Hypothalamus (tissue), 51 donors: ENCODE data around the gene APEX1.
A peak's percentile ranks its signal among the peaks of the same experiment; 100 is the strongest.
"Not testable (repeated sequence)": the region's sequence is repeated elsewhere in the genome, so short reads cannot be mapped to it uniquely, and the experiment has no call there.

Experiments used
- DNase-seq, 51 donors: peaks; one replicate each; lab custom pipeline; 2025; lab: John Stamatoyannopoulos, UW

APEX1 gene

DNA sequence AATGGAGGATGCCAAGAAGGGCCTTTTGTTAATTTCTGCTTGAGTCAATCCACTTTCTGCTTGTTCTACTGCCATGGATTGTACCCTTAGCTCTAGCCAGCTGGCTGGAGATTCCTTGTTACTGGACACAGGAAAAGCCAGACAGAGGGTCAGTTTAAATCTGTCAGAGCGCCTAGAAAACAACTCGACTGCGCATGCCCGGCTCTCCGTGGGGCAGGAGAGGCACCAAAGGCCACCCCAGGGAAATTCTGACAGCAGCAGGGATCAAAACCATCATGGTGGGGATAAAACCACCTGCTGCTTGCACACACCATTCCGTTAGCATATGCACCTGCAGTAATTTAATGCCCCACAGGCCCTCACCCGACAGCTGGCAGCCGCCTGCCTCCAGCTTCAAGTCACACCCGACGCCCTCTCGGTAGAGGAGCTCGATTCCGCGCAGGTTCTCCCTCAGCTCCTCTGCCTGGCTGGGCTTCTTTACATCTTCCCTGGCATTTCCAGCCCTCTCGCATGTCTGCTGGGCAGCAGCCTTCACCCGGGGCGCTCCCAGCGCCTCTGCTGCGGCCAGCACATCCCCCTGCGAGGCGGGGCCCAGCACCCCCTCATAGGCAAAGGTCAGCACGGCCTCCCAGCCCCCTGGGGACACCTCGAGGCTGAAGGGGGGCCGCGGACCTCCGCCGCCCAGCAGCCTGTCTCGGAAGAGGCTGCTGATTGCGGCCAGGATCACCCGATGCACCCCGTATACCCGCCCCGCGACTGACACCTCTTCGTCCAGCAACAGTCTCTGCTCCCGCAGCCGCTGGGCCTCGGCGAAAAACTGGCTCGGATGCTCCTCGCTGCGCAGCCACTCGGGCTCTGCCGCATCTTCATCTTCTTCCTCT, 20.1 kb upstream of the APEX1 start:
- DNase-seq, result peak in 47 of 51 donors; percentile 19 to 82 (median 66)

DNA sequence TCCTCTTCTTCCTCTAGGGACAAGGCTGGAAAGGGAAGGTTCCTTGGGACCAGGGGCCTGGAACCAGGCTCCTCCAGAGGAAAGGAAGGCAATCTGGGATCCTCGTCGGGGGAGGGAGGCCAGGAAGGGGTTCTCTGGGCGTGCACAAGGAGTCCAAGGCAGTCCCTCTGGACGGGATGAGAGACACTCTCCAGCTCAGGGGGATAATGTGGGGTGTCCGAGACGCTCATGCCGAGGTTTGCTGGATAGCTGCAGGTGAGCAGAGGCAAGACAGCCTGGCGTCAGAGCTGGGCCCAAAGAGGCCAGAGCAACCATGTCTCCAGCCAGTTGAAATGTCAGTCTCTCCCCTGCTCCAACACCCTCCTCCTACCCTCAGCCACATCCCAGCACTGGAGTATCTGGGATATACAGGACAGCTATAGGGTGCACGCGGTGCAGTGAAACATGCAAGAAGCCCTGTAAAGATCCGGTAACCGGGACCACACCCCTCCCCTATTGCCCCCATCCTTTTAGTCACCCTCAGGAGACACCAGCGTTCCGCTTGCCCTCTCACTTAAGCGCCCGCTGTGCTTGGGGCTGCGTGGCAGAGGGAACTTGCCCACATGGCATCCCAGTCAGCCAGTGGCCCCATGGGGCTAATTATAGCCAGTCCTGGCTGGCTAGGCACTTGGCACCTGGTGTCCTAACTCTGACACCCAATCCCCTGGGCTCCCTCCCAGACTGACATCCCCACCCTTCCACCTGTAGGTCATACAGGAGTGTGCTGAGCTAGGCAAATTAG, 19.3 kb upstream of the APEX1 start, which contains the start of gene KLHL33:
TSS of gene KLHL33 (minus strand) at position 585 of the 781 bp plus-strand sequence. CDS start at position 230, 355 bp downstream.
- peak in 1 of 51 donors; percentile 5 for DNase-seq

DNA sequence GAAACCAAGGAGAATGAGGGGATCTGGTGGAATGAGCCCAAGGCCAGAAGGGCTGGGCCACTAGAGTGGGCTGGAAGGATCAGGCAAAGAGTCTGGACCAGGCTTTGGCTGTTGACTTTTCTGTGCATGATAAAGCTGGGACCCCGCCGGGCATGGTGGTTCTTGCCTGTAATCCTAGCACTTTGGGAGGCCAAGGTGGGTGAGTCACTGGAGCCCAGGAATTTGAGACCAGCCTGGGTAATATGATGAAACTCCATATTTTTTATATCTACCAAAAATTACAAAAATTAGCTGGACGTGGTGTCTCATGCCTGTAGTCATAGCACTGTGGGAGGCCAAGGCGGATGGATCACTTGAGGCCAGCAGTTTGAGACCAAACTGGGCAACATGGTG, 18.7 kb upstream of the APEX1 start:
- DNase-seq, result no peak

DNA sequence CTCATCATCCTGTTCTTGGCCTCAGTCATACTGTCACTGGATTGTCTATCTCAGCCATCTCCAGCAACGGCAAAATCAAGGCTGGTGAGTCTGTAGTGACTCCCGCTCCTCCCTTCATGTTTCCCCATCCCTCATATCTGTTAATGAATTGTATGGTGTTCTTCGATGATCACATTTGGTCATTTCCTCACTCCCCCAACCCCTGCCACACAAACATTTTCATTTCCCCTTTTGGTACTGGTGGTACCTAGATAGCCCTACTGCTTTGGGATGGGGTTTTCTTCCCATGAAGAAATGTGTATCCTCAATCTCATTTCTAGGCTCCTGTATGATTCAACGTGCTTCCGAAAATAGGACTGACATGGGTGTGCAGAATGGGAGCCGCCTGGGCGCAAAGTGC, 16.4 kb upstream of the APEX1 start:
- no peak for DNase-seq

DNA sequence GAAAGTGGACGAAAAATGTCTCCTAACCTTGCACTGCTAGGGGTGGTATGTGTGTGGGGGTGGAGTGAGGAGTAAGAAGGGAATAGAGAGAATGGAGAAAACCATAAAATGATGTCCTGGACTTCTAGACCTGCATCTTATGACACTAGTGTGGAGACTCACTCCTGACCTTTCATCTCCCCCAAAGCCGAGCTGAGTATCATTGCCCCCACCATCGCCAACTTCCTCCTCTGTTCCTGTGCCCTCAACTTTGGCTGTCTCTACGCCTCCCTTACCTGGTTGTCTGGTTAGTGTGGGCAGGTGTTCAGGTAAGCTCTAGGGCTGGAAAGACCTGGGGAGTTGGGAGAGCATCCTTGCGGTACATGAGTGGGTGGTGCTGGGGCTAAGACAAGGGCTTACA, 14.6 kb upstream of the APEX1 start:
- DNase-seq, result no peak

DNA sequence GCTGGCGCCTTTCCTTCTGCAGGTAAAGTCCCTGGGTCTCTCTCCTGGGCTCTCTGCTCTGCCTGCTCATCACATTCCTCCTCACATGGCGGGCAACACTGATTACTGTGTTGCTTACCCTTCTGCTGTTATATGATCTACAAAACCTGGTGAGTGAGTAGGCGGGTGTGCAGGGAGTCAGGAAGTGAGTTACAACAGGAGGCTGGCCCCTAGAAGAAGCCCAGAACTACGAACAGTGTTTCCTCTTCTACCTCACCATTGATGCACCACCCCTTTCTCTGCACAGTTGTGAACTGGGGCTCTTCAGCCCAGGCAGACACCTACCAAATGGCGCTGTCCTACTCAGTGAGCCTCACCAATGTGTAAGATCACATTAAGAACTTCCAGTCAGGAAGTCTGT, 14.1 kb upstream of the APEX1 start:
- no peak for DNase-seq

DNA sequence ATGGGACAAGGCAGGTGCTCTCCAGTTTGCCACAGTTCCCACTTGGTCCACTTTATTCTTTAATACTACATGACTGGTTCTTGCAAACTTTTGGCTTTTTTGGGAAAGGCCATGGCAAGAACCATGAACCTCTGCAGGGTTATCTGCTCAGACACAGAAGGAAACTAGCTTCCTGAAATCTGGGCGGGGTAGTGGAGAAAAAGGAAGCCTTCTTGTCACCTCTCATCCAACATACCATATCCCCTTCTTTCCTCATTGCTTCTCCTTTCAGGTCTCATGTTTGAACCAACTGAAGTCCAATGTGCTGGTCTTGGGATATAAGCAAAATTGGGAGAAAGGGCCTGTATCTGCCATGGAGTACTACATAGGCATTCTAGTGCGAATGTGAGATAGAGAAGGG, 13.6 kb upstream of the APEX1 start:
- no peak for DNase-seq

DNA sequence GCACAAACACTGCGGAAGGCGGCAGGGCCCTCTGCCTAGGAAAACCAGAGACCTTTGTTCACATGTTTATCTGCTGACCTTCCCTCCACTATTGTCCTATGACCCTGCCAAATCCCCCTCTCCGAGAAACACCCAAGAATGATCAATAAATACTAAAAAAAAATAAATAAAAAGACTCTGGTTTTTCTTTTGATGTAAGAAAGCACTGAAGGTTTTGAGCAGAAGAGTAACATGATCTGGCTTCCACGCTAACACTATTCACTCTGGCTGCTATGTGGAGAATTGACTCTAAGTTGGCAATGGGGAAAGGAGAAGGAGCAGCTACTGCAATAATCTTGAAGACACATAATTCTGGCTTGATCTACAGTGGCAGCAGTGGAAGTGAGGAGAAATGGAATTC, 11.4 kb upstream of the APEX1 start:
- not testable (repeated sequence) for DNase-seq

DNA sequence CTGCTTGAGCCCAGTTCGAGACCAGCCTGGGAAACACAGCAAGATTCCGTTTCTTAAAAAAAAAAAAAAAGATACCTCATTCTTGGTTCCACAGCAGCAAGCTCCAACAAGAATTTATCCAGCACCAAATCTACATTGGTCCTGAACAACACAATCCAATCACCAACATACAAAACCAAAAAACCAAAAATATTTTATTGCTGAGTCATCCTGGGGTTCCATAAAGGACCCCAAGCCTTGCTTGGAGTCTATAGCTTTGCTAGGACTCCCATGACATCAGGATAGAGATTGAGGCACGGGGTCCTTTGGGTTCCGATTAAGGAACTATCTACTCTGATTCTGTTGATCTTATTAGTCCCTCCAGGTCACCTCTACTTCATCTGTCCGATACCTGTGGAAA, 8.1 kb upstream of the APEX1 start:
- no peak for DNase-seq

DNA sequence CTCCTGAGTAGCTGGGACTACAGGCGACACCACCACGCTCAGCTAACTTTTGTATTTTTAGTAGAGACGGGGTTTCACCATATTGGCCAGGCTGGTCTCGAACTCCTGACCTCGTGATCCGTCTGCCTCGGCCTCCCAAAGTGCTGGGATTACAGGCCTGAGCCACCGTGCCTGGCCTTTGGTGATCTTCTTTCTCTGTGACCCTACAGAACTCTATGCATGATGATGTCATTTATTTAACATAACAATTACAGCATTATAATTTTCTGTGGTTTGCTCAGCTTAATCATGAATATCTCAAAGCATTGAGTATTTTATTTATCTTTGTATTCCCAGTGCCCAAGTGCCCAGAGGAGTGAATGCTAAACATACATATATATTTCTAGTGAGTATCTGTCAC, 2.2 kb upstream of the APEX1 start:
- DNase-seq, result not testable (repeated sequence)

DNA sequence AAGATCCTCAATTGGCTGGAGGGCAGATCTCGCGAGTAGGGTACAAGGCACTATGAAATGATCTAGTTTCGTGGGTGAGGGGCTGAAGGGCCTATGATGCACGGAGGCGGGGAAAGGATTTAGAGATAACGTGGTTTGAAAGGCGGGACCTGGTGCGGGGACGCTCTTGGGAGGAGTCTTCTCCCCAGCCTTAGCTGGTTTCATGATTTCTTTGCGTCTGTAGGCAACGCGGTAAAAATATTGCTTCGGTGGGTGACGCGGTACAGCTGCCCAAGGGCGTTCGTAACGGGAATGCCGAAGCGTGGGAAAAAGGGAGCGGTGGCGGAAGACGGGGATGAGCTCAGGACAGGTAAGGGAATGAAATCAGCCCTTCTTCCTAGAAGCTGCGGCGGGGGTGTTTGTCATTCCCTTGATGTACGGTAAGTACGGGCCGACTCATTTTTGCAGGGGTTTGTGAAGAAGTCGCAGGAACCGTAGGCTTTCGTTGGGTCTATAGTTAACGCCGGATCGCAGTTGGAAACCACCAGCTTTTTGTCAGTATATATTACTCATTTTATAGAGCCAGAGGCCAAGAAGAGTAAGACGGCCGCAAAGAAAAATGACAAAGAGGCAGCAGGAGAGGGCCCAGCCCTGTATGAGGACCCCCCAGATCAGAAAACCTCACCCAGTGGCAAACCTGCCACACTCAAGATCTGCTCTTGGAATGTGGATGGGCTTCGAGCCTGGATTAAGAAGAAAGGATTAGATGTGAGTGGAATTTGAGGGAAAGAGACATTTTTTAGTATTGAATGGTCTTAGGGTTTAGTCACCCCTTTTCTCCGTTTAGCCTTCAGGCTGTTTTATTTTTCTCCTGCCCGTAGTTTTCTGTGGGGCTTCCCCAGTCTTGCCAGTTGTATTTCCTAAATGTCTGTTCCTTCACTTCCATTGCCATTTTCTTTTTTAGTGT, 602 bp downstream of the APEX1 start:
- peak in 10 of 51 donors; percentile 45 to 74 (median 63) for DNase-seq

DNA sequence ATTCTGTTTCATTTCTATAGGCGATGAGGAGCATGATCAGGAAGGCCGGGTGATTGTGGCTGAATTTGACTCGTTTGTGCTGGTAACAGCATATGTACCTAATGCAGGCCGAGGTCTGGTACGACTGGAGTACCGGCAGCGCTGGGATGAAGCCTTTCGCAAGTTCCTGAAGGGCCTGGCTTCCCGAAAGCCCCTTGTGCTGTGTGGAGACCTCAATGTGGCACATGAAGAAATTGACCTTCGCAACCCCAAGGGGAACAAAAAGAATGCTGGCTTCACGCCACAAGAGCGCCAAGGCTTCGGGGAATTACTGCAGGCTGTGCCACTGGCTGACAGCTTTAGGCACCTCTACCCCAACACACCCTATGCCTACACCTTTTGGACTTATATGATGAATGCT, 1.9 kb downstream of the APEX1 start:
- peak in 1 of 51 donors; percentile 1 for DNase-seq

DNA sequence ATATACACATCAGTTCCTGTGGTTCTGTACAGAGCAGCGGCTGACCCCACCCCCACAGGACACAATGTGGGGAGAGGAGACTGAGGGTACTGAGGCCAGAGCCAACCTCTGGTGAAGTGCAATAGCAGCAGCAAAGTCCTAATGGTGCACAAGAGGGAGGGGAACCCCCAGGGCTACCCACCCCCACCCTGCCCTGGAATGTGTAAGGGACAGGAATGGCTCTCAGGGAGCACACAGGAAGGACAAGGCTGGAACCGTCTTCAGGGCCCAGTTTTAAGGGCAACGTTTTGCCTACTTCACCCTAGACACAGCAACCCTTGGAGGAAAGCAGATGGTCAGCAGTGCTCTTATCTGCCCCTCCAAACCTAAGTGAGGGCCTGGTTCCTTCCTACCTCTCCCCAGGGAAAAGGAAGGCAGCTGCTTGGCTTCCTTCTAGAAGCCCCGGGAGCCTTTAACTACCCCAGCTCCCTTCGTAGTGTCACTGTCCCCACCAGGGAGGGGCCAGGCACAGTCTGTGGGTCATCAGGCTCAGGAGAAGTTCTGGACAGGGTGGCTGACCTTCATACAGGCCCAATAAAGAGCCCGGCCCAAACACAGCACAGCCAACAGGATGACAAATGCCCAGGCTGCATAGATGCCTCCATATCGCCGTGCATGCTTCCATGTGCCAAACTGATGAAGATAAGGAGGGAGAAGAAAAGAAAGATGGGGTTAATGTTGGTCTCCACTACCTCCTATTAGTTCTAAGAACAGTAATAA, 3.2 kb downstream of the APEX1 start:
- DNase-seq, result no peak

DNA sequence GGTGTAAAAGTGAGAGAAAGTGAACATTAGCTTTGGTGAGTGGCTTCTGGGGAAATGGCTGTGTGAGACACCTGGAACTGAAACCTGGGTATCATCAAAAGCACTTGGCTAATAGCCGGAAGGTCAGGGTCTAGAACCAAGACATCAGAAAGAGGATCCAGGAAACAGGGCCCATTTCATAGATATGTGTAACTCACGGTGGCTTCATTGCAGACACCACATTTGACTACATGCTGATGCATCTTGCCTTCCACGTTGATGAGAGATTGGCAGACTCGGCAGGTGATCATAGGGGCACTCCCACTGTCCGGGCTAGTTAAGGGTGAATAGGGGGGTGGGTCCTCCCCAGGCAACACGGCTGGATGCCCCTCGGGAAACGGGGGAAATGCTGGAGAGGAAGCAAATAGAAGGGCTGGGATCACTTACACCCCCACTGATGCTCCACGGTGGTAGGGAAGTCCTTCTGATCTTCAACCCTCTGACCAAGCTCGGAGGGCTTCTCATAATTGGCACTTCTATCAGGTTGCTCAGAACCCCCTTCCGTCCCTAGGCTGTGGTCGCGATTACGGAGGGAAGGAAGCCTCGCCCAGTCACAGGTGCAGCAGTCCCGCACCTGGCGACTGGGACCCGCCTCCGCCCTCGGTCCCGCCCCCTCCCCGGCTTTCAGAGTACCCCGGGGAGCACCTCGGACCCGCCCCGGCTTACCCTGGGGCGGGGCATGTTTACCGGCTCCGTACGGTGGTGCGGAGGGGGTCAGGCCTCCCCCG, 5.6 kb downstream of the APEX1 start:
- peak in 3 of 51 donors; percentile 40 to 42 (median 41) for DNase-seq

DNA sequence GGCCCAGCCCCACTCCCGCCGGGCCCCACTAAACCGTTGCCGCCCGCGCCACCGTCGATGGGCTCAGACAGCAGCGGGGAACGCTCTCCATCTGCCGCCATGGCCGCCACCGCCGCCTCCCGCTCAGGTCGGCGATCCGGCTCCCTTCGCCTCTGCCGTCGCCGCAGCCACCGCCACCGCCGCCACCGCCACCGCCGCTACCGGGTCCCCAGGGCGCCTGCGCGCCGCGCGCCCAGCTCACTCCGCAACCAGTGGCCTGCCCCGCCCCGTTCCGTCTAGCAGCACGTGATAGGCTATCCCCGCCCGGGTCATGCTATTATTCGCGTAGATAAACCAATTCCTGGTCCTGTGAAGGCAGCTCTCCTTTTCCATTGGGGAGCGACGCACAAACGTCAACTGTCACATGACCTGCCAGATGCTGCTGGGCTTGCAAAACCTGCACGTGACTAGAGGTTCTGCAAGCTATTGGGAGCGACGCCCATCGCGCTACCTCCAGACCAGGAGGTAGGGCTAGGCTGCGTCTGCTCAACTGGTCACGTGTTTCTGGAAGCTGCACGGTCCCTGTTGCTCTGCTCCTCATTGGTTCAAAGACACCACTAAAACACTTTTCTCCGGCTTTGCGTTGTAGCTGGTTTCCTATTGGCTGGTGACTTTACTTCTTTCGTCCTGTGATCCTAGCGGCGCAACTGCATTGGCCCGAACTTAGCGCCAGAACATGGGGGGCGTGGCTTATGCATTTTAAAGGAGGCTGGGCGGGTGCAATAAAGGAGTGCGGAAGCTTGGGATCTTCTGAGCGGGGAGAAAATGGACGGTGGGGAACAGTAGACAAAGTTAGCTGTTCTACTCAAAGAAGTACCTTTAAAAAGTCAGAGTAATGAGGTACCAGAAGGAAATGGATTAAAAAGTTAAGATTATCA, 6.5 kb downstream of the APEX1 start, which contains the start of gene PIP4P1:
TSS of gene PIP4P1 (minus strand) at position 210 of the 917 bp plus-strand sequence. CDS start at position 101, 109 bp downstream.
- peak; percentile 89 to 100 (median 99) for DNase-seq

DNA sequence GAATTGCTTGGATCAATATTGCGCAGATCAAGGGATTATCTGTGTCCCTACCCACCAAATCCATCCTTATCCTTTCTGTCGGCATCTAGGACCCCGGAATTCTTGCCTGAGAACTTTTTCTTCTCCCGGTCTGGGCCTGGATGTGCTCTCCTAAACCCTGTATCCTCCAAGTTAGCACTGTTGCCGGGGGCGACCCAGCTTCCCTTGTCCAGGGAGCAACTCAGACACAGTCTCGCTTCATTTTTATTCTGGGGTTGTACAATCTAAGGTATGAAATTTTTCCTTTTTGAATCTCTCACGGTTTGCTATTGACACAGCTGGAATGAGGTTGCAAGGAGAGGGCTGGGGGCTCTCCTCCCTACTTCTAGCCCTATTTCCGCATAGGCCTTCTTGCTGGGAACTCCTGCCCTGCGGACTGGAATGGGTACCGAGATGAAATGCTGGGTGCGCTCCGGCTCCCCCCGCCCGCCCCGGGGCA, 13.8 kb downstream of the APEX1 start:
- peak in 5 of 51 donors; percentile 15 to 41 (median 27) for DNase-seq

DNA sequence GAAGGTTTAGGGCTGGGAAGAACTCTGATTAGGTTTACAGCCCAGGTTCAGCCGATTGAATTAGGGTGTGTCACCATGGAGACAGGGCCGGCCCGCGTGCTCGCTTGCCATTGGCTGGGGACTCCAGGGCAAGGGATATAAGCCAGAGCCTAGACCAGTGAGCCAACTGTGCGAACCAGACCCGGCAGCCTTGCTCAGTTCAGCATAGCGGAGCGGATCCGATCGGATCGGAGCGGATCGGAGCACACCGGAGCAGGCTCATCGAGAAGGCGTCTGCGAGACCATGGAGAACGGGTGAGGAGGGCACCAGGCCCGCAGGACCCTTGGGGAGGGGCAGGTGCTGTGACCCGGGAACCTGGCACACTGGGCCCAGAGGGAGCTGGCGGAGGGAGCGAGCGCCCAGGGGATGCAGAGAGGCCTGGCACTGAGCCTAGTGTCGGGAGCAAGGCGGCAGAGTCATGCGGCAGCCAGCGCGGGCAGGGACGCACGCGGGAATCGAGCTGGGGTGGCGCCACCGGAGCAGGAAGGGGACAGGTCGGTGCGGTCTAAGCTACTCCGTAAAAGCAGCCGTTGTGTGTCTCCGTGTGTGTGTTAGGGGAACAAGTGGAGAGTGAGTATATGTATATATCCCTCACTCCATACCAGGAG, 14.3 kb downstream of the APEX1 start, which contains the start of gene PNP:
TSS of gene PNP (plus strand) at position 165 of the 648 bp plus-strand sequence. CDS start at position 284, 119 bp downstream.
- peak; percentile 30 to 92 (median 78) for DNase-seq
